ENCODE results near the gene RSPO1. TPM values are rescaled to one million over a fixed set of nuclear protein-coding genes. Genes with fewer than 3 reads are reported as not detected.

RSPO1 gene
- polyA plus RNA-seq, 1 donor (not counting 4 experiments of a cell fraction or from before 2014, with no cell fraction given) = not detected

DNA sequence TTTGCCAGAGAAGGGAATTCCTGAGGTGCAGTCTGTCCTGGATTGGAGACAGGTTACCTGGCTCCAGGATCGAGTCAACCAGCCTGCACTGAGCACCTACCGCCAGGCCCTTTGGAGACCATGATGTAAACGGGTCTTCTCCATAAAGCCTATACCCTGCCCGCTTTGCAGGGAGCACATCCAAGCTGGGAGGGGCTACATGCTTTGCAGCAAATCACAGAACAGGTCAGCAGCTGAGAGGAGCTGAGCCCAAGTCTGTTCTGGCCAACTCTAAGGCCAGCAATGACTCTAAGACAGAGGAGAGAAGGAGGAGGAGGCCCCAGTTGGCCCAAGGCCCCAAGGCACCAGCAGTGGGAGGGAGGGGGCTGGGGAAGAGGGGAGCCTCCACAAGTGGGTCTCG, 15.5 kb upstream of the RSPO1 start:
- no peaks in the 10 kb centered on the region for H4K20me1 ChIP-seq (ENCODE audit: control insufficient read depth, extremely low read depth, insufficient read depth, low read length)
- no peak overlapping the region for H3K4me3 ChIP-seq (ENCODE audit: control insufficient read depth in 2 of 3, extremely low read depth in 1 of 3, insufficient read depth in 2 of 3, low read depth in 1 of 3, low read length in 3 of 3)
- no peak overlapping the region for H2AFZ ChIP-seq (ENCODE audit: control insufficient read depth, low read length)
- TF ChIP-seq EZH2 (IDR thresholded peaks at IDR 0.05; ENCODE audit: low read length) = no peak
- TF ChIP-seq, protein P1, sequence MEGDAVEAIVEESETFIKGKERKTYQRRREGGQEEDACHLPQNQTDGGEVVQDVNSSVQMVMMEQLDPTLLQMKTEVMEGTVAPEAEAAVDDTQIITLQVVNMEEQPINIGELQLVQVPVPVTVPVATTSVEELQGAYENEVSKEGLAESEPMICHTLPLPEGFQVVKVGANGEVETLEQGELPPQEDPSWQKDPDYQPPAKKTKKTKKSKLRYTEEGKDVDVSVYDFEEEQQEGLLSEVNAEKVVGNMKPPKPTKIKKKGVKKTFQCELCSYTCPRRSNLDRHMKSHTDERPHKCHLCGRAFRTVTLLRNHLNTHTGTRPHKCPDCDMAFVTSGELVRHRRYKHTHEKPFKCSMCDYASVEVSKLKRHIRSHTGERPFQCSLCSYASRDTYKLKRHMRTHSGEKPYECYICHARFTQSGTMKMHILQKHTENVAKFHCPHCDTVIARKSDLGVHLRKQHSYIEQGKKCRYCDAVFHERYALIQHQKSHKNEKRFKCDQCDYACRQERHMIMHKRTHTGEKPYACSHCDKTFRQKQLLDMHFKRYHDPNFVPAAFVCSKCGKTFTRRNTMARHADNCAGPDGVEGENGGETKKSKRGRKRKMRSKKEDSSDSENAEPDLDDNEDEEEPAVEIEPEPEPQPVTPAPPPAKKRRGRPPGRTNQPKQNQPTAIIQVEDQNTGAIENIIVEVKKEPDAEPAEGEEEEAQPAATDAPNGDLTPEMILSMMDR (optimal IDR thresholded peaks at IDR 0.05 in 1 of 3, IDR thresholded peaks at IDR 0.05 in 1 of 3, conservative IDR thresholded peaks at IDR 0.05 in 1 of 3; ENCODE audit: extremely low read depth in 1 of 3, insufficient read depth in 2 of 3, low read length in 3 of 3) = no peak
- dilution Hi-C loops (cut with MboI; ENCODE audit: extremely low pct_ligation_motif_present, low sequenced_read_pairs) = no loop called here
- H3K36me3 ChIP-seq (ENCODE audit: control insufficient read depth in 2 of 2, extremely low read depth in 1 of 2, insufficient read depth in 2 of 2, low read length in 2 of 2) = no peaks in the 10 kb centered on the region
- H3K9ac ChIP-seq (ENCODE audit: control insufficient read depth, extremely low read depth, insufficient read depth, low read length) = no peak overlapping the region
- H3K79me2 ChIP-seq (ENCODE audit: control insufficient read depth, insufficient read depth, low read length) = no peaks in the 10 kb centered on the region
- H3K4me2 ChIP-seq (ENCODE audit: control insufficient read depth, extremely low read depth, insufficient read depth, low read depth, low read length) = no peak overlapping the region
- DNase-seq (ENCODE audit: low read depth, low spot score) (no peak), FAIRE-seq (no peak)
- H3K4me1 ChIP-seq (ENCODE audit: control insufficient read depth, extremely low read depth, insufficient read depth, low read length) = no peaks in the 10 kb centered on the region
- no peaks in the 10 kb centered on the region for H3K27me3 ChIP-seq (ENCODE audit: control insufficient read depth, extremely low read depth, insufficient read depth, low read length)
- no peaks in the 10 kb centered on the region for H3K9me3 ChIP-seq (ENCODE audit: control insufficient read depth, low read depth, low read length)
- no peaks in the 10 kb centered on the region for H3K9me1 ChIP-seq (ENCODE audit: control insufficient read depth, extremely low read depth, insufficient read depth, low read length)
- H3K27ac ChIP-seq (ENCODE audit: control insufficient read depth, insufficient read depth, low read length) = no peak overlapping the region

DNA sequence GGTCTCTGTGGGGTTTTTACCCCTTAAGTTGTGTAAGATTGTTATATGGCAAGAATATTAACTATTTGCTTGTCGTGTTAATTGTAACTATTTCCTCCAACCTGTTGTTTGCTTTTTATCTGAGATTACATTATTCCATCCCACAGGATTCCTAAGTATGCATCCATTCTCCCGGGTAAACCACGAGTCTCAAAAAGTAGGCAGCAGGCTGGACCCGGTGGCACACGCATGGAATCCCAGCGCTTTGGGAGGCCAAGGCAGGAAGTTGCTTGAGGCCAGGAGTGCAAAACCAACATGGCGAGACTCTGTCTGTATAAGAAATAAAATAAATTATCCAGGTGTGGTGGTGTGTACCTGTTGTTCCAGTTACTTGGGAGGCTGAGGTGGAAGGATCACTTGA, 12.6 kb upstream of the RSPO1 start:
- H3K4me1 ChIP-seq (ENCODE audit: control insufficient read depth, extremely low read depth, insufficient read depth, low read length) = no peaks in the 10 kb centered on the region
- dilution Hi-C loops (cut with MboI; ENCODE audit: extremely low pct_ligation_motif_present, low sequenced_read_pairs) = no loop called here
- no peak overlapping the region for H3K27ac ChIP-seq (ENCODE audit: control insufficient read depth, insufficient read depth, low read length)
- H3K79me2 ChIP-seq (ENCODE audit: control insufficient read depth, insufficient read depth, low read length) = no peaks in the 10 kb centered on the region
- no peaks in the 10 kb centered on the region for H3K9me3 ChIP-seq (ENCODE audit: control insufficient read depth, low read depth, low read length)
- H3K27me3 ChIP-seq (ENCODE audit: control insufficient read depth, extremely low read depth, insufficient read depth, low read length) = peaks cover 14% of the 10 kb centered on the region
- H4K20me1 ChIP-seq (ENCODE audit: control insufficient read depth, extremely low read depth, insufficient read depth, low read length) = no peaks in the 10 kb centered on the region
- no peak for FAIRE-seq
- no peak overlapping the region for H3K4me3 ChIP-seq (ENCODE audit: control insufficient read depth in 2 of 3, extremely low read depth in 1 of 3, insufficient read depth in 2 of 3, low read depth in 1 of 3, low read length in 3 of 3)
- TF ChIP-seq, protein P1 (optimal IDR thresholded peaks at IDR 0.05 in 1 of 3, IDR thresholded peaks at IDR 0.05 in 1 of 3, conservative IDR thresholded peaks at IDR 0.05 in 1 of 3; ENCODE audit: extremely low read depth in 1 of 3, insufficient read depth in 2 of 3, low read length in 3 of 3) = no peak
- no peak for TF ChIP-seq EZH2 (IDR thresholded peaks at IDR 0.05; ENCODE audit: low read length)
- no peak overlapping the region for H3K9ac ChIP-seq (ENCODE audit: control insufficient read depth, extremely low read depth, insufficient read depth, low read length)
- no peak overlapping the region for H2AFZ ChIP-seq (ENCODE audit: control insufficient read depth, low read length)
- H3K36me3 ChIP-seq (ENCODE audit: control insufficient read depth in 2 of 2, extremely low read depth in 1 of 2, insufficient read depth in 2 of 2, low read length in 2 of 2) = no peaks in the 10 kb centered on the region
- no peak for DNase-seq (ENCODE audit: low read depth, low spot score)
- H3K9me1 ChIP-seq (ENCODE audit: control insufficient read depth, extremely low read depth, insufficient read depth, low read length) = no peaks in the 10 kb centered on the region
- H3K4me2 ChIP-seq (ENCODE audit: control insufficient read depth, extremely low read depth, insufficient read depth, low read depth, low read length) = no peak overlapping the region

All from keratinocyte (primary cell).